Measurements from ENCODE around the gene LEMD2. TPM values are rescaled to one million over a fixed set of nuclear protein-coding genes. Genes with fewer than 3 reads are reported as not detected.

The LEMD2 gene
- polyA plus RNA-seq, 4 donors = 61.7 to 65.0 (median 64.1) TPM

DNA sequence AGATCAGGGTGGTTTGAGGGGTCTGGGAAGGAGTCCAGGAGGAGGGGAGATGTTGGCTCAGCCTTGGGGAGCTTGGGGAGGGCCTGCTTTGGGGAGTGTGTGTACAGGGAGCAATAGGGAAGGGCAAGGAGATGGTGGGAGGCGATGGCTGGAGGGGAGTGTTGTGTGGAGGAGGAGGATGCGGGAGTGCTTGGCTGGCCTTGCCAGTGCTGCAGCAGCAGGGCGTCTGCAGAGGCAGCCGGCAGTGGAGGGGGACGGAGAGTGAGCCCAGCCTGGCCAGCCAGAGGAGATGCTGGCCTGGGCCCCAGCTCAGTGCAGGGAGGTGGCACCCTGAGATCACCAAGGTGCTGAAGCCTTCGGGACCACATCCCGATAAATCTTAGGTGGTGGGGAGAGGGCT is 46.1 kb downstream of the LEMD2 start:
- DNase-seq (ENCODE audit: low read depth in 4 of 4, low spot score in 3 of 4) = no peak

GRCh38 chr6:33742092-33742491 is 46.8 kb downstream of the LEMD2 start:
- no peak for DNase-seq (ENCODE audit: low read depth in 4 of 4, low spot score in 3 of 4)

GRCh38 chr6:33740794-33741193 is 48.1 kb downstream of the LEMD2 start:
- no peak for DNase-seq (ENCODE audit: low read depth in 4 of 4, low spot score in 3 of 4)

DNA sequence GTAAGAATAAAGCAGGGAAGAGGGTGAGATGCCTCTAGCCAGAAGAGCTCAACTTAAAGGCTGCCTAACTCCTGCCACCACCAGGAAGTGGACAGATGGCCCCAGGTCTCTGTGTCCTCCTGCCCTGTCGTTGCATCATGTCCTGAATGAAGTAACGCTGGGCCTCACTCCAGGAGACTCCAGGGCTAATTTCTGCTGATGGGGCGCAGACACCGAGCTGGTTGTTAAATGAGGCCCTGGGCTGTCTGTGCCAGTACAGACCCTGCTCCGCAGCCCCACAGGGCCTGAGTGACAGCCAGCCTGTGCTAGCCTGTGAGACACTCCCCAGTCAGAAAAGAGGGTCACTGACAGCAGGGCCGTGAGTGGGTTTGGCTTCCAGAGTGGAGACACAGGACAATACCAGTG is 48.7 kb downstream of the LEMD2 start:
- no peak for DNase-seq (ENCODE audit: low read depth in 4 of 4, low spot score in 3 of 4)

- DNase-seq (ENCODE audit: low read depth in 4 of 4, low spot score in 3 of 4) = no peak
These were observed 49.4 kb downstream of the LEMD2 start for GRCh38 chr6:33739571-33739970.

DNA sequence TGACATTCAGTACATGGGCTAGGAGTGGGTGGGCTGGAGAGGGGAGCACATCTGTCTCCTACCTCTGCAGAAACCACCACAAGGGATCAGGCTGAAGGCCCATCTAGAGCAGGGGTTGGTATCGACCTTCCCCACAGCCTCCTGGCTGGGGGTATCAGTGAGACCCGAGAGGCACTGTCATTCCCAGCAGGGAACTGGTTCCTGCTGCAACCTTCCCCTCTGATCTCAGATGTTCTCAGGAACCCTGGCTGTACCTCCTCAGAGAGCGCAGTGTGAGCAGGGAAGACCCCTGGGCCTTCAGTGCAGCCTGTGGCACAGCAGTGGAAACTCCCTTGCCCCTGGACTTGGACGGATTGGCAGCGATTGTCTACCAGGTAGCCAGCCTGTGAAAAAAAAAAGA is 50.1 kb downstream of the LEMD2 start:
- DNase-seq (ENCODE audit: low read depth in 4 of 4, low spot score in 3 of 4) = no peak

DNA sequence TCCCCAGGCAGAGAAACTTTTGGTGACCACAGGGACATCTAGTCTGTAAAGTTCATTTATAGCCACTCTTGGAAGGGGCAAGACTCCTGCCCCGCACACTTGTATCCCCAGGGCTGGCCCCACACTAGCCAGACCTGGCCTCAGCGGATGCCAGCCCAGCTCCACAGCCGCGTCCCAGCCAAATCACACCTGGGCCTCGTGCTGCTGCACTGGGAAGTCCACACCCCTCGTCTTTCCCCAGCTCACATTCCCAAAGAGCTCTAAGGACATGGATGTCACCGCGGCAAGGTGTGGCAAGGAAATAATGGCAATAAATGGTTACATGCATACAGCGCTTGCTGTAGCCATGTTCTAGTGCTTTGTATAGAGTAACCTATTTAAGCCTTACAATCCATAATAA is 50.8 kb downstream of the LEMD2 start:
- DNase-seq (ENCODE audit: low read depth in 4 of 4, low spot score in 3 of 4) = no peak

DNA sequence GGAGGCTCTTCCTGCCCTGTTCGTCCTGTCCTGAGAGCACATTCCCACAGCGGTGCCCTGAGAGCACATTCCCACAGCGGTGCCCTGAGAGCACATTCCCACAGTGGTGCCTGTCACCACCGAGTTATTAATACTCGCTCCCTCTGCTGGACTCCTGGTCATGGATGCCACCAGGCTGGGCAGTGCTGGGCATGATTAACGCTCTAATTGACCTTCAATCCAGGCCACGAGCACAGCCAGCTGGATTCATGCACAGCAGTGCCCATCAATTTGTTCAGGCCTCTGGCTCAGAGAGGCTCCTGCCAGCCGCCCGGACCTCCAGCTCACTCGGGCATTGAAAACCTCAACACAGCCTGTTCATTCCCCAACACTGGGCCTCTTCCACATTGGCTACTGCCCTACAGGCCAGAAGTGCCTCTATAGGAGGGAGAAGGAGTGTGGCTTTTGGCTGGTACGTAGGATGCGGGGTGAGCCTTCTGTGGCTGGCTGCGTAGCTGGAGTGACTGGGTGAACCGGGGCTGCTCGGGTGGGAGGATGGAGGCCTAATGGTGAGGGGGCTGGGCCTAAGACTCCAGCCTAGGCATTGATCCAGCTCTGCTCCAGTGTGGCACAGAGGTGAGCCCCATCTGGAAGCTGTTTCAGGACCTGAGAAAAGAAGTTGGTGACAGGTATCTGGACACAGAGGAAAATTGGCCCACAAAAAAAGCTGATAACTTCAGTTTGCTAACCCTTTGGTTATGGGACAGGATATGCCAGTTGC is 51.5 kb downstream of the LEMD2 start:
- no peak for DNase-seq (ENCODE audit: low read depth in 4 of 4, low spot score in 3 of 4)

- DNase-seq (ENCODE audit: low read depth in 4 of 4, low spot score in 3 of 4) = no peak
These were observed 53.7 kb downstream of the LEMD2 start for GRCh38 chr6:33735216-33735615.

GRCh38 chr6:33733709-33734007 is 55.3 kb downstream of the LEMD2 start:
- DNase-seq (ENCODE audit: low read depth in 4 of 4, low spot score in 3 of 4) = no peak

DNA sequence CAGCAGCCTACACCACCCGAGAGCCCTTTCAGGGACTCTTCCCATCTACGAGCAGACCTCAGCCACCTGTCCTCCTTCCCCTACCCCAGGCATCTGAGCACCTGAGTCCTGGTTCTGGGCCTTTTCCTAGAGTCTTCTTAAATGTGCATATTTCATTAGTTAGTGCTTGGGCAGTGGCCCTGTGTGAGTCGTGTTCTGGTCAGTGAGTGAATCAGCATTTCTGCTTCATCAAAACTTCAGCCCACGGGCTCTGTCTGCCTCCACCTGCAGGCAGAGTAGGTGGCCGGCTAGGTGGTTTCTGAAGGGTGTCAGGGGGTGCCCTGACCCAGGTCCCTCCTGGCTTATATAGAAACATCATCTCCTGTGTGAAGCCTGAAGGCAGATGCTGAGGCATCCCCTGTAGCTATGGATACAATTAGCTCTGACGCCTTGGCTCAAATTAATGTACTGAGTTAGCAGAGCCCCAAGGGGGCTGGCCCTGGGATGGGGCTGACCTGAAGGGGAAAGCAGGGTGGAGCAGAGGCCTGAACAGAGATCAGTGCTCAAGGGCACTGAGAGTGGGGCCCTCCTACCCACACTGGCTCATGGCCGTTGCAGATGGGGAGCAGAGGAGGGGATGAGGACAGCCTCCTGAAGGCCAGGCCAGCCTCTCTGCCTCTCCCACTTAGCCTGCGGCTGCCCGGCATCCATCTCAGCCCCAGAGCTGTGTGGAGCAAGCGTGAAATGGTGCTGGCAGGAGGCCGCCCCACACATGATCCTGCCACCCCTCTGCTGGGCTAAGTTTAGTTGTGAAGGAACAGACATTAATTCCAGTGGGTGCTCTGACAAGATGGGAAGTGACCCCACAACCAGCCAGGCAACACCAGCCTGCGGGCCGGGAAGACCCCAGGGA is 55.9 kb downstream of the LEMD2 start:
- DNase-seq (ENCODE audit: low read depth in 4 of 4, low spot score in 3 of 4) = no peak

DNA sequence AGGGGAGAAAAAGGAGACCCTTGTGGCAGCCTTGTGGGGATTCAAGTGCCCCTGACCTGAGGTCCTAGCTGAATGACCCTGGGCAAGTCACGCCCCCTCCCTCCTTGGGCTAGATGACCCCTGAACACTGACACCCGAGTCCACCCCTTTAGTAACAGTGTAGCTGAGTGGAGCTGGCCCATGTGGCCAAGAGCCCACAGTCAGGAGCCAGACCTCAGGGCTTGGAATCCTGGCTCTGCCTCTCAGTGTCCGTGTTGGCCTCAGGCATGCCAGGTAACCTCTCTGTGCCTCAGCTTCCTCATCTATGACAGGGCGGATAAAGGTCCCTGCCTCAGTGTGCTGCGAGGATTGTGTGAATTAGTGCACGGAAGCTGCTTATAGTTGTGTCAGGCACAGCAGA is 56.5 kb downstream of the LEMD2 start:
- no peak for DNase-seq (ENCODE audit: low read depth in 4 of 4, low spot score in 3 of 4)

DNA sequence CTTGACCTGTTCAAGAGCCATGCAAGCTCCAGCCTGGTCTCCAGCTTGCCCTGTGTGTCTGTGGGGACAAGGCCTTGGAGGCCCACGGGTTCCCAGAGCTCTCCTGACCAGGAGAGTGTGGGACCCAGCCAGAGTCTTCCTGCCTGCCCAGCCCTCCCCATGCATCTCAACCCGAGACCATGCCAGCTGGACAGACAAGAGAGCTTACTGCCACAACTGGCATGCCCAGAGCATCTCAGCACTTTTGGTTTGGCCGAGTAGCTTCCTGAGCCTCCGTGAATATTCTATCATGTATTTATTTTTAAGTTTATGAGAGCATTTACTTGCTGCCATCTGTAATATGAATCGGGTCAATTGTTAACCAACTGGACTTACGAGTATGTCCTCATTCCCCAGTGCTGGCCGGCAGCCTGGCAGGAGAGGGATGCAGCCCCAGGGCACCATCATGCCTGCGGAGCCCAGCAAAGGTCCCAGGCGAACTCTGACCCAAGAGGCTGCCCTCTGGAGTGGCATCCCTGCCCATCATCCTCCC is 57.1 kb downstream of the LEMD2 start:
- DNase-seq (ENCODE audit: low read depth in 4 of 4, low spot score in 3 of 4) = no peak

- DNase-seq (ENCODE audit: low read depth in 4 of 4, low spot score in 3 of 4) = no peak
These were observed 57.9 kb downstream of the LEMD2 start for GRCh38 chr6:33731035-33731434.

GRCh38 chr6:33730611-33731010 is 58.3 kb downstream of the LEMD2 start:
- no peak for DNase-seq (ENCODE audit: low read depth in 4 of 4, low spot score in 3 of 4)

DNA sequence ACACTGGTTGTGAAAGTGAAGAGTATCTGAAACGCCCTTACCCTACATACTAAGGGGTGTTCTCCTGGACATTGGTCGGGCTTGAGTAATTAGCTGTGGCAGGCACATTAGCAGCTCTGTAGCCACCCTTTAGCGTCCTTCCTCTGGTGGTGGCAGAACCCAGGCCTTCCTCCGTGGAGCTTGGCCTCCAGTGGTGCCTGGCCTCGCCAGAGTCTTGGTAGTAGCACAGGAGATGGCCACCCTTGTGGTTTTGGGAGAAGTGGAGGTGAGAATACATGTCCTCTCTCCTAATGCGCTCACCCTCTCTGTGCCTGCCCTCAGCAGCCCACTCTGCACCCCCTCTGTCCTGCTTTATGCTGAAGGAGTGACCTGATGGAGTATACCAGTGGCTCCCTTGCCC is 59.9 kb downstream of the LEMD2 start:
- DNase-seq (ENCODE audit: low read depth in 4 of 4, low spot score in 3 of 4) = no peak

GRCh38 chr6:33728438-33728837 is 60.5 kb downstream of the LEMD2 start:
- DNase-seq (ENCODE audit: low read depth in 4 of 4, low spot score in 3 of 4) = no peak

GRCh38 chr6:33727932-33728331 is 61.0 kb downstream of the LEMD2 start:
- DNase-seq (ENCODE audit: low read depth in 4 of 4, low spot score in 3 of 4) = no peak

DNA sequence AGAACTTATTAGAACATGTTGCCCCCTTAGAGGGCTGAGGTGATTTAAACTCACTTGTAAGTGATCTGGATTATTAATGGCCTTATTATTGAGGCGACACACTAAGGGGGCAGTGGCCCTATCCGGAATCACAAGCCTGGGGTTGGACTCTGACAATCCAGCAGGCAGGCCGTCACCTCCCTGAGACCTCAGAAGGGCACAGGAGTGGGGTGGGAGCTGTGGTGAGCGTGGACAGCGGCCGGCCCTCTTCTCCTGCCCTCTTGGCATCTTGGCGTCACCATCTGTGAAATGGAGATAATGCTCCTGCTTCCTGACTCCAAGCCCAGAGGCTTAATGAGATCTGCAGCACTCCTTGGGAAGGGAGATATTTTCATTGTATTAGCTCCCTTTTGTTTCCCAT is 61.8 kb downstream of the LEMD2 start:
- no peak for DNase-seq (ENCODE audit: low read depth in 4 of 4, low spot score in 3 of 4)

DNA sequence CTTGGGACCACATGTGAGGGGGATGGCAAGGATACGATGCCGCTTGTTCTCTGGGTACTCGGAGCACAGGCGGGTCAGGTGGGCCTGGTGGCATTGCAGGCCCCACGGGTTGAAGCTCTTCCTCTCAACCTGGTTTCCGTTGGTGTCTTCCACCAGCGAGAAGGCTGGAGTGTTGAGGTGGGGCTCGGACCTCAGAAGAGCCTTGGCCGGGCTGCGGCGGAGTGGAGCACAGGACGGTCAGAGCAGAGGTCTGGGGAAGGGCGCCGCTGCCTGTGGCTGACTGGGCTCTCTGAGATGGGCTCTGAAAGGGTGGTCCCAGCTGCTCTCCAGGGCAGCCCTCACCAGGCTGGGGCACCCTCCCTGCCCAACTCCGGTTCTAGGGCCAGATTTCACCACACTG is 62.2 kb downstream of the LEMD2 start:
- DNase-seq (ENCODE audit: low read depth in 4 of 4, low spot score in 3 of 4) = no peak

DNA sequence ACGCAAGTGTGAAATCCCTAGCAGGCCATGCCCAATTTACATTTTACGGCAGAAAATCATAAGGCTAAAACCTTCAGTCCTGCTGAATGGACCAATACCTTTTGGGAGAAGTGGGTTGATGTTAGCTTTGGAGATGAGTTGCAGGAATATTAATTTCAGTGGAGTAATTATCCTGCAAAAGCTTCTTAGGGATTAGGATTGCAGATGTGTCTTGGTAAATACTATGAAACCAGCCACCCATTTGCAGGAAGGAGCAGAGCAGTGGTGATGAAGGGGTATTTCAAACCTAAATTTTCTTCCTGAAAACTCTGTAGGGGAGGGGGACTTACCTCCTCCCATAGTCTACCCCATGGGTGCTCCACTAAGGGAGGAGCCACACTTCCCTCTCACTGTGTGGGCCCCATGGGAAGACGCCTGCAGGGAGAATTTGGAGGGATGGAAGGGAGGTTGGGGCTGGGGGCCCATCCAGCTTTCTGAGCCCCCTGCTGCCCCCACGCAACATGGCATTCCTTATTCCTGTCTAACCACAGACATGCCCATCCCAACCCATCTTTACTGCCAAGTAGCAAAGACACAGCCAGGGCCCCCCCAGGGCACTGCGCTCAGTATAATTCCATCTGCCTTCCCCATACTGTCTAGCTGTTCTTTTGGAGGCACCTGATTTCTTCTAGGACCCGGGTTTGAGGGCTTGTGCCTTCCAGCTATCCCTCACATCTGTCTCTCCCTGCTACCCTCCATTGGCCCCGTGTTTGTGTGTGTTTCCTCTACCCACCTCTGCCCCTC is 62.8 kb downstream of the LEMD2 start:
- DNase-seq (ENCODE audit: low read depth in 4 of 4, low spot score in 3 of 4) = no peak

Measured in right renal pelvis (tissue), 4 donors.